ENCODE results near the gene FBXW7. TPM values are rescaled to one million over a fixed set of nuclear protein-coding genes. Genes with fewer than 3 reads are reported as not detected.

The FBXW7 gene
- total RNA-seq, 2 donors from 2014 or later, result 39.9 to 49.4 TPM

DNA sequence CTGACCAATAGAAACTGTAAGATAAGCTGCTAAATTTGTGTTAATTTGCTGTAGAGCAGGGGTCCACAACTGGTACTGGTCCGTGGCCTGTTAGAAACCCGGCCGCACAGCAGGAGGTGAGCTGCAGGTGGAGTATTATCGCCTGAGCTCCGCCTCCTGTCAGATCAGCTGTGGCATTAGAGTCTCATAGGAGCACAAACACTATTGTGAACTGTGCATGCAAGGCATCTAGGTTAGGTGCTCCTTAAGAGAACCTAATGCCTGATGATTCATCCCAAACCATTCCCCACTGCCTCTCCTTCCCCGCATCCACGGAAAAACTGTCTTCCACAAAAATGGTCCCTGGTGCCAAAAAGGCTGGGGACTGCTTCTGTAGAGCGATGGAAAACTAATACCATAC is 19.7 kb downstream of the FBXW7 start:
- Histone ChIP-seq H3K9me3 (no peaks in the 10 kb centered on the region), H3K36me3 (no peaks in the 10 kb centered on the region), H3K27ac (no peak overlapping the region), H3K4me3 (no peak overlapping the region), H3K27me3 (no peaks in the 10 kb centered on the region), H3K4me1 (no peaks in the 10 kb centered on the region)
- no peak for DNase-seq (ENCODE audit: low spot score)
- no peak for TF ChIP-seq CTCF (IDR thresholded peaks at IDR 0.05)

DNA sequence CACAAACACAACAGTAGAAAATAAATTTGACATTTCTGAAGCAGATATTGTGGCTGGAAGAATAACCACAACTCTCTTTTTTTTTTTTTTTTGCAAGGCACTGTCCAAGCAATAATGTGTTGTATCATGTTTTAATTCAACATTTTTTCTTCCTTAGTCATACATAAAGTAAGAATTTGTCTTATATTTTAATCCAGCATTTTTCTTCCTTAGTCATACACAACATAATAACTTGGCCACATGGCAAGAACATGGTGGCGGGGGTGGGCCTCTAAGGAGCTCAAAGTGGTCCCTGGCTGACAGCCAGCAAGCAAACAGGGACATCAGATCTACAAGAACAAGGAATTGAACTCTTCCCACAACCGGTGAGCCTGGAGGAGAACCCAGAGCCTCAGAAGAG is 20.2 kb downstream of the FBXW7 start:
- no peaks in the 10 kb centered on the region for H3K27me3 ChIP-seq
- no peaks in the 10 kb centered on the region for H3K4me1 ChIP-seq
- no peak for DNase-seq (ENCODE audit: low spot score)
- H3K36me3 ChIP-seq, result no peaks in the 10 kb centered on the region
- no peak overlapping the region for H3K4me3 ChIP-seq
- TF ChIP-seq CTCF (IDR thresholded peaks at IDR 0.05), result no peak
- no peak overlapping the region for H3K27ac ChIP-seq
- no peaks in the 10 kb centered on the region for H3K9me3 ChIP-seq

GRCh38 chr4:152514356-152514755 is 21.5 kb downstream of the FBXW7 start:
- Histone ChIP-seq H3K36me3 (no peaks in the 10 kb centered on the region), H3K9me3 (no peaks in the 10 kb centered on the region), H3K4me1 (no peaks in the 10 kb centered on the region), H3K4me3 (no peak overlapping the region), H3K27me3 (no peaks in the 10 kb centered on the region), H3K27ac (no peak overlapping the region)
- DNase-seq (ENCODE audit: low spot score), result no peak
- no peak for TF ChIP-seq CTCF (IDR thresholded peaks at IDR 0.05)

DNA sequence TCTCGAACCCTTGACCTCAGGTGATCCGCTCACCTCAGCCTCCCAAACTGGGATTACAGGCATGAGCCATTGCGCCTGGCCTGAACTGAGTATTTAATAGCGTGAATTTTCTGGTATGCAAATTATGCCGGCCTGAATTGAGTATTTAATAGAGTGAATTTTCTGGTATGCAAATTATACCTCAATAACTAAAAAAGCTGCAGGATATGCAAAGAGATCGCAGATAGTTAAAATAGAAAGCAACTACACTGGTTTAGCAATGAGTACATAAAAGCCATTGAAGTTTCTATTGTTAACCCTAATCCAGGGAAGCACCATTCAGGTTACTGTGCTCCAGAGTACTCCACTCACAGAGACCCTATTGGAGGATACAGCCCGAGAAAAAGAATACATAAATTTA is 22.8 kb downstream of the FBXW7 start:
- no peak for TF ChIP-seq CTCF (IDR thresholded peaks at IDR 0.05)
- Histone ChIP-seq H3K27me3 (no peaks in the 10 kb centered on the region), H3K4me3 (no peak overlapping the region), H3K4me1 (no peaks in the 10 kb centered on the region), H3K9me3 (no peaks in the 10 kb centered on the region), H3K36me3 (no peaks in the 10 kb centered on the region), H3K27ac (no peak overlapping the region)
- DNase-seq (ENCODE audit: low spot score), result no peak

GRCh38 chr4:152512483-152512882 is 23.4 kb downstream of the FBXW7 start:
- Histone ChIP-seq H3K9me3 (no peaks in the 10 kb centered on the region), H3K27me3 (no peaks in the 10 kb centered on the region), H3K36me3 (no peaks in the 10 kb centered on the region), H3K27ac (no peak overlapping the region), H3K4me1 (no peaks in the 10 kb centered on the region), H3K4me3 (no peak overlapping the region)
- no peak for TF ChIP-seq CTCF (IDR thresholded peaks at IDR 0.05)
- no peak for DNase-seq (ENCODE audit: low spot score)

DNA sequence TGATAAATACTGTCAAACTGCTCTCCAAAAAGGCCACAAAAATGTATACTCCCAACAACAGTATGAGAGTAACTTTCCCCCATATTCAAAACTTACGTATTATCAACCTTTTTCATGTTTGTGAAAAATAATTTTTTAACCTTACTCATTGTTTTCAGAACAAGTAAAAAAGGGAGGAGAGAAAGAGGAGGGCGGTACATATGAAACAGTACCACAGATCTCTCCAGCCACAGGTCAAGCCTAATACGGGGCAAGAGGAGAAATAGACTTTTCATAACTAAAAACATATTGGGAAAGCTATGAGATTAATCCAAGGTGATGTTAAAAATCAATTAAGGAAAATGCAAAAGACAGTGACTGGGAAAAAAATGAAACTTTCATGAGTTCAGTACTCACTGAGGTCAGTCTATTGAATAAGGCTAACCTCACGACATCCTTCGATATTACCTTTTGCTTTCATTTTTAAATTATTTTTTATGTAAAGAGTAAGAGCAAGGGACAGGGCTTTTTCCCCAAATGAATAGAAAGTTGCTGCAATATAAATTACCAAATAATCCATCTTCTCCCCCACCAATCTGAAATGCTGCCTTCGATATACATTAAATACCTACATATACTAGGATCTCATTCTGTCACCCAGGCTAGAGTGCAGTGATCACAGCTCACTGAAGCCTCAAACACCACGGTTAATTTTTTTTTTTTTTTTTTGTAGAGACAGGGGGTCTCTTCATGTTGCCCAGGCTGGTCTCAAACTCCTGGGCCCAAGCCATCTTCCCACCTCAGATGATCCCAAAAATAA is 25.3 kb downstream of the FBXW7 start:
- DNase-seq (ENCODE audit: low spot score), result no peak
- Histone ChIP-seq H3K4me3 (no peak overlapping the region), H3K4me1 (no peaks in the 10 kb centered on the region), H3K27ac (no peak overlapping the region), H3K36me3 (no peaks in the 10 kb centered on the region), H3K9me3 (no peaks in the 10 kb centered on the region), H3K27me3 (no peaks in the 10 kb centered on the region)
- TF ChIP-seq CTCF (IDR thresholded peaks at IDR 0.05), result no peak
